Ascending aorta (tissue), 2 donors: ENCODE measurements around the gene TFDP2. TPM values are rescaled to one million over a fixed set of nuclear protein-coding genes. Genes with fewer than 3 reads are reported as not detected.

ENCODE experiments used
- DNase-seq, 2 donors: peaks; one replicate each; pipeline ENCODE4 v3.0.0-alpha.2; 2019; ENCODE audit warnings: low spot score in 2 of 2
- H3K27ac ChIP-seq, 2 donors: fragments of 200-600 bp; sonication (generic); one replicate each; pipeline ENCODE4 v1.5.1; 2016 to 2017; ENCODE audit warnings: mild to moderate bottlenecking in 1 of 2
- H3K27me3 ChIP-seq: fragments of 200-600 bp; sonication (generic); one replicate; pipeline ENCODE4 v1.5.1; 2017
- H3K36me3 ChIP-seq, 2 donors: fragments of 200-600 bp; sonication (generic); one replicate each; pipeline ENCODE4 v1.5.1; 2016
- H3K4me1 ChIP-seq, 2 donors: fragments of 200-600 bp; sonication (generic); one replicate each; pipeline ENCODE4 v1.5.1; 2016 to 2017; ENCODE audit warnings: mild to moderate bottlenecking in 1 of 2
- H3K4me3 ChIP-seq, 2 donors: fragments of 200-600 bp; sonication (generic); one replicate each; pipeline ENCODE4 v1.5.1; 2016 to 2017; ENCODE audit warnings: mild to moderate bottlenecking in 1 of 2
- H3K9me3 ChIP-seq, 2 donors: fragments of 200-600 bp; sonication (generic); one replicate each; pipeline ENCODE4 v1.5.1; 2016
- intact Hi-C: fragments of 100-400 bp; cut with DNase I; formaldehyde crosslinking; loops from one replicate; pipeline ENCODE4 v1.15.1; 2023
- total RNA-seq: library from RNA; depleted of rRNA; stranded (reverse); fragments of >200 nt; gene quantifications from one replicate; pipeline ENCODE4 v1.1.0, GENCODE V29; 2016
- TF ChIP-seq, protein P1 (sequence below), 3 experiments: fragments of 200-600 bp in 2 of 3; fragments of 450-650 bp in 1 of 3; sonication (generic) in 2 of 3; IDR thresholded peaks; one replicate each; pipeline ENCODE4 v1.5.1; 2016 to 2019; ENCODE audit warnings: antibody characterized with exemption in 3 of 3, mild to moderate bottlenecking in 1 of 3, moderate library complexity in 1 of 3

Gene TFDP2
- total RNA-seq, 1 donor from 2014 or later: 23.0 TPM

DNA sequence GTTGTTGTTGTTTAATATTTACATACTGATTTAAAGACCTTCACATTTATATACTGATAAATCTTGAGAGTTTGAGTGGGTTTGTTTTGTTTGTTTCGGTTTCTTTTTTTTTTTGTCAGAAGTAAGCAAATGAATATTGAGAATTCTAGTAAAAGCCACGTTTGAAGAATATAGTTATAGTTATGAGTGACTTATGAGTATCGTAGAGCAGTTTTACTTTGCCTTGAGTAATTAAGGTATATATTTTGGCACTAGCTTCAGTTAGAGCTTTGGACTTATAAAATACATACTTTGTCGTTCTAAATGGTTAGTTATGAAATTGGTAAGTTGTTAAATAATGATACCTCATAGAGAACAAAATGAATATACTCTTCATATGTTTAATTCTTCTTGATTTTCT is 245.1 kb downstream of the TFDP2 start:
- intact Hi-C loops: no loop called here
- TF ChIP-seq, protein P1, sequence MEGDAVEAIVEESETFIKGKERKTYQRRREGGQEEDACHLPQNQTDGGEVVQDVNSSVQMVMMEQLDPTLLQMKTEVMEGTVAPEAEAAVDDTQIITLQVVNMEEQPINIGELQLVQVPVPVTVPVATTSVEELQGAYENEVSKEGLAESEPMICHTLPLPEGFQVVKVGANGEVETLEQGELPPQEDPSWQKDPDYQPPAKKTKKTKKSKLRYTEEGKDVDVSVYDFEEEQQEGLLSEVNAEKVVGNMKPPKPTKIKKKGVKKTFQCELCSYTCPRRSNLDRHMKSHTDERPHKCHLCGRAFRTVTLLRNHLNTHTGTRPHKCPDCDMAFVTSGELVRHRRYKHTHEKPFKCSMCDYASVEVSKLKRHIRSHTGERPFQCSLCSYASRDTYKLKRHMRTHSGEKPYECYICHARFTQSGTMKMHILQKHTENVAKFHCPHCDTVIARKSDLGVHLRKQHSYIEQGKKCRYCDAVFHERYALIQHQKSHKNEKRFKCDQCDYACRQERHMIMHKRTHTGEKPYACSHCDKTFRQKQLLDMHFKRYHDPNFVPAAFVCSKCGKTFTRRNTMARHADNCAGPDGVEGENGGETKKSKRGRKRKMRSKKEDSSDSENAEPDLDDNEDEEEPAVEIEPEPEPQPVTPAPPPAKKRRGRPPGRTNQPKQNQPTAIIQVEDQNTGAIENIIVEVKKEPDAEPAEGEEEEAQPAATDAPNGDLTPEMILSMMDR (IDR thresholded peaks at IDR 0.05): no peak
- Histone ChIP-seq H3K4me3 (no peak overlapping the region), H3K36me3 (peaks cover 21 to 33% of the 10 kb centered on the region in 2 donors), H3K27ac (no peak overlapping the region), H3K9me3 (no peaks in the 10 kb centered on the region), H3K4me1 (no peaks in the 10 kb centered on the region), H3K27me3 (no peaks in the 10 kb centered on the region)
- no peak for DNase-seq

DNA sequence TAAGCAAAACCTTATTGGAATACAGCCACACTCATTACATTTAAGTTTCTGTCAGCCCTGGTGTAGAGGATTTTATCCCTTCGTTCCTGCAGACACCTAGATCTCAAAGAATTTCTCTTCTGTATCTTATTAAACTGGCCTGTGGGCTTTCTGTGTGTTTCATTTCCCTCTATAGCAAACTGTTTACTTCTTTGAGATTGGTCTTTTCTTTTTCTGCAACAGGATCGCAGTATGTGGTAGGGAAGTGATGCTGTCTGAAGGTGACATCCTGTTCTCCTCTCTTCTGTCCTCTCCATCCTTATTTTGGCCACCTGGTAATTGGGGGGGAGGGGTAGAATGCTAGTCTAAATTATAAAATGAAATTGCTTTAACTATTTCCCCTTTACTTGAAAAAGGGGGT is 247.4 kb downstream of the TFDP2 start:
- TF ChIP-seq, protein P1 (IDR thresholded peaks at IDR 0.05): no peak
- H3K36me3 ChIP-seq: peaks cover 15 to 21% of the 10 kb centered on the region in 2 donors
- intact Hi-C loops: no loop called here
- H3K4me3 ChIP-seq: no peak overlapping the region
- H3K27me3 ChIP-seq: no peaks in the 10 kb centered on the region
- H3K4me1 ChIP-seq: no peaks in the 10 kb centered on the region
- DNase-seq: no peak
- H3K27ac ChIP-seq: no peak overlapping the region
- no peaks in the 10 kb centered on the region for H3K9me3 ChIP-seq

- Histone ChIP-seq H3K9me3 (no peaks in the 10 kb centered on the region), H3K36me3 (peaks cover 16 to 21% of the 10 kb centered on the region in 2 donors), H3K4me3 (no peak overlapping the region), H3K27ac (no peak overlapping the region), H3K4me1 (no peaks in the 10 kb centered on the region), H3K27me3 (no peaks in the 10 kb centered on the region)
- TF ChIP-seq, protein P1 (IDR thresholded peaks at IDR 0.05): no peak
- intact Hi-C loops: no loop called here
- no peak for DNase-seq
Observed at GRCh38 chr3:141900343-141900742, 249.0 kb downstream of the TFDP2 start.

DNA sequence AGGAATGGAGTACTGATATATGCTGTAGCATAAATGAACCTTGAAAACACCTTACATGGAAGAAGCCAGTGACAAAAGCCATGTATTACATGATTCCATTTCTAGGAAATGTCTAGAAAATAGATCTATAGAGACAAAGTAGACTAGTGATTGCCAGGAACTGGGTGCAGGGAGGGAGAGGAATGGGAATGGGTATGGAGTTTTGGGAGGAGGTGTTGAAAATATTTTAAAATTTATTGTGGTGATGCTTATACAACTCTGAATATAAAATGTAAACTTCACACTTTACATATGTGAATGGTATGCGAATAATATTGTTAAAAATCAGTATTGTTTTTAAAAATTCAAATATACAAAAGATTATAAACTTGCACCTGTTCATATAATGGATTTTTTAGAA is 250.4 kb downstream of the TFDP2 start:
- TF ChIP-seq, protein P1 (IDR thresholded peaks at IDR 0.05): no peak
- intact Hi-C loops: no loop called here
- no peaks in the 10 kb centered on the region for H3K9me3 ChIP-seq

DNA sequence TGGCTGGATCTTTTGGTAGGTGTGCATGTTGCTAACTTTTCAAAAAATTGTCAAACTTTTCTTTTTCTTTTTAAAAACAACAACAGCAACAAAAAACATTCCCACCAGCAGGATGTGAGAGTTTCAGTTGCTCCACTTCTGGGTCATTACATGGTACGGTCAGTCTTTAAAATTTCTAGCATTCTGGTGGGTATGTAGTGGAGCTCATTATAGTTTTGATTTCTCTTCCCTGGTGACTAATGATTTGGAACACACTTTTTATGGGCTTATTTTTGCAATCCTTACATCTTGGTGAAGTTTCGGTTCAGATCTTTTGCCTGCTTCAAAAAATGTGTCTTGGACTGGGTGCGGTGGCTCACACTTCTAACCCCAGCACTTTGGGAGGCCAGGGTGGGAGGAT is 253.6 kb downstream of the TFDP2 start:
- TF ChIP-seq, protein P1 (IDR thresholded peaks at IDR 0.05): no peak
- intact Hi-C loops: no loop called here

More for the DNA sequence above, 250.4 kb downstream of the TFDP2 start:
- no peak for DNase-seq
- H3K4me3 ChIP-seq: no peak overlapping the region
- H3K27ac ChIP-seq: no peak overlapping the region
- no peaks in the 10 kb centered on the region for H3K4me1 ChIP-seq
- H3K36me3 ChIP-seq: peaks cover 8 to 13% of the 10 kb centered on the region in 2 donors
- no peaks in the 10 kb centered on the region for H3K27me3 ChIP-seq

More for the DNA sequence above, 253.6 kb downstream of the TFDP2 start:
- Histone ChIP-seq H3K4me3 (no peak overlapping the region), H3K4me1 (no peaks in the 10 kb centered on the region), H3K9me3 (no peaks in the 10 kb centered on the region), H3K27me3 (no peaks in the 10 kb centered on the region), H3K27ac (no peak overlapping the region), H3K36me3 (peaks cover 6 to 8% of the 10 kb centered on the region in 2 donors)
- no peak for DNase-seq
